ENCODE results near the gene LPP. TPM values are rescaled to one million over a fixed set of nuclear protein-coding genes. Genes with fewer than 3 reads are reported as not detected.

Gene LPP
- total RNA-seq, 1 experiment from 2014 or later = 54.0 TPM

DNA sequence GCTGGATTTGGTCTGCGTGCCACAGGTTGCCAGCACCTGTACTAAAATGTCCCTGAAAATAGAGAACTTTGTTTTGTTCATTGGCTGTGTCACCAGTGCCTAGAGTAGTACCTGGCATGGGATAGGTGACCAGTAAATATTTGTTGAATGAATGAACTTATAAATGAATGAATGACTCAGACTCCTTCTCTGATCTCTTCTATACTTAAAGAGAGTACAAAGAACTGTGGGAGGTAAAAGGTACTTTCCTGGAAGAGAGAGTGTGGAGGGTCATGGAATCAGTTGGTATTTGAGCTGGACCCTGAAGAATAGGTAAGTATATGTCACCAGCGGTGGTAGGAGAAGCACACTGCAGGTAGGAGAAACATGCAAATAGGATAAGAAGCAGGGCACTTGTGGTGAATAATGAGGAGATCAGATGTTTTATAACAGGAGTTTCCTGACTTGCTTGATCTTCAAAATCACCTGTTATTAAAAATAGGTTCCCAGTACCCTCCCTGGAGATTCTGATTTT lies 149.4 kb downstream of the LPP start:
- no TSS peak for BruUV-seq (replicated peaks)
- peak; percentile 64 for ATAC-seq

More for the DNA sequence above, 149.4 kb downstream of the LPP start:
- Histone ChIP-seq H3K79me2 (ENCODE audit: insufficient read depth, low read length) (0 out of 2 replicates have a peak, but pooled peaks cover 5% of the 10 kb centered on the region), H3K27ac (ENCODE audit: low read depth, low read length) (no peak overlapping the region), H3K27me3 (ENCODE audit: insufficient read depth, low read length) (no peaks in the 10 kb centered on the region), H3K9ac (ENCODE audit: low read length) (no peak overlapping the region), H3K4me1 (ENCODE audit: control insufficient read depth in 1 of 2, insufficient read depth in 2 of 2, low read length in 2 of 2) (peaks cover 14 to 27% of the 10 kb centered on the region in 2 experiments), H3K4me3 (replicated peaks in 1 of 2; ENCODE audit: low read depth in 1 of 2, low read length in 2 of 2) (no peak overlapping the region), H3K9me2 (ENCODE audit: insufficient read depth) (no peaks in the 10 kb centered on the region), H4K20me1 (ENCODE audit: insufficient read depth) (no peaks in the 10 kb centered on the region), H3K9me3 (ENCODE audit: control insufficient read depth in 1 of 2, insufficient read depth in 1 of 2, low read depth in 1 of 2, low read length in 2 of 2) (no peaks in the 10 kb centered on the region), H3K36me3 (ENCODE audit: control insufficient read depth in 1 of 2, insufficient read depth in 2 of 2, low read length in 2 of 2) (no peaks in the 10 kb centered on the region), H3K4me2 (ENCODE audit: low read length) (peak overlapping the region; percentile 13; the same call in 1 of the 2 replicates), H2AFZ (ENCODE audit: low read depth, low read length, poor library complexity, severe bottlenecking) (no peak overlapping the region)
- TF ChIP-seq ZNF274 (IDR thresholded peaks at IDR 0.05; ENCODE audit: low read depth, low read length) (no peak), ZBTB33 (IDR thresholded peaks at IDR 0.05; ENCODE audit: extremely low read depth, insufficient replicate concordance, low read length) (no peak), ELF1 (IDR thresholded peaks at IDR 0.05; ENCODE audit: borderline replicate concordance, low read depth) (no peak), FOSL1 (IDR thresholded peaks at IDR 0.05; ENCODE audit: low read depth) (0 out of 2 replicates have a peak, but pooled peaks have one; percentile 34), POLR2A (IDR thresholded peaks at IDR 0.05; ENCODE audit: borderline replicate concordance, extremely low read depth, insufficient read depth, insufficient read length) (no peak), JUND (IDR thresholded peaks at IDR 0.05) (peak; percentile 19; the same call in 1 of the 2 replicates), SRF (IDR thresholded peaks at IDR 0.05; ENCODE audit: low read depth) (no peak), EZH2 (IDR thresholded peaks at IDR 0.05) (no peak), CEBPB (IDR thresholded peaks at IDR 0.05; ENCODE audit: low read depth) (no peak)
- TF ChIP-seq, protein P1, sequence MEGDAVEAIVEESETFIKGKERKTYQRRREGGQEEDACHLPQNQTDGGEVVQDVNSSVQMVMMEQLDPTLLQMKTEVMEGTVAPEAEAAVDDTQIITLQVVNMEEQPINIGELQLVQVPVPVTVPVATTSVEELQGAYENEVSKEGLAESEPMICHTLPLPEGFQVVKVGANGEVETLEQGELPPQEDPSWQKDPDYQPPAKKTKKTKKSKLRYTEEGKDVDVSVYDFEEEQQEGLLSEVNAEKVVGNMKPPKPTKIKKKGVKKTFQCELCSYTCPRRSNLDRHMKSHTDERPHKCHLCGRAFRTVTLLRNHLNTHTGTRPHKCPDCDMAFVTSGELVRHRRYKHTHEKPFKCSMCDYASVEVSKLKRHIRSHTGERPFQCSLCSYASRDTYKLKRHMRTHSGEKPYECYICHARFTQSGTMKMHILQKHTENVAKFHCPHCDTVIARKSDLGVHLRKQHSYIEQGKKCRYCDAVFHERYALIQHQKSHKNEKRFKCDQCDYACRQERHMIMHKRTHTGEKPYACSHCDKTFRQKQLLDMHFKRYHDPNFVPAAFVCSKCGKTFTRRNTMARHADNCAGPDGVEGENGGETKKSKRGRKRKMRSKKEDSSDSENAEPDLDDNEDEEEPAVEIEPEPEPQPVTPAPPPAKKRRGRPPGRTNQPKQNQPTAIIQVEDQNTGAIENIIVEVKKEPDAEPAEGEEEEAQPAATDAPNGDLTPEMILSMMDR (IDR thresholded peaks at IDR 0.05 in 2 of 3, conservative IDR thresholded peaks at IDR 0.05 in 1 of 3; ENCODE audit: borderline replicate concordance in 1 of 3, insufficient read depth in 1 of 3, low read depth in 2 of 3, low read length in 2 of 3) = peak in 2 of 3 experiments; percentile 27 to 38; a peak in 3 of 6 replicates
- TF ChIP-seq, protein P2, sequence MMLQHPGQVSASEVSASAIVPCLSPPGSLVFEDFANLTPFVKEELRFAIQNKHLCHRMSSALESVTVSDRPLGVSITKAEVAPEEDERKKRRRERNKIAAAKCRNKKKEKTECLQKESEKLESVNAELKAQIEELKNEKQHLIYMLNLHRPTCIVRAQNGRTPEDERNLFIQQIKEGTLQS (IDR thresholded peaks at IDR 0.05) = no peak
- ChIA-PET CTCF (no interaction called here), POLR2A (no interaction called here), RAD21 (ENCODE audit: low non-redundant PET in 1 of 2, low total read pairs in 2 of 2, uncharacterized antibody in 2 of 2, unreplicated experiment in 2 of 2) (no interaction called here)
- intact Hi-C loops (cut with micrococcal nuclease) = no loop called here
- DNase-seq (ENCODE audit: low read depth, low spot score) = no peak
